HepG2 (cell line): Measurements from ENCODE around the gene ABCE1. TPM values are rescaled to one million over a fixed set of nuclear protein-coding genes. Genes with fewer than 3 reads are reported as not detected.
A peak's percentile ranks its signal among the peaks of the same experiment; 100 is the strongest.

Experiments
- DPF2 ChIP-seq: sonication (generic); formaldehyde crosslinking; IDR thresholded peaks from 2 replicates; pipeline ENCODE4 v1.4.0; 2020; ENCODE audit warnings: mild to moderate bottlenecking, low read depth, missing genetic modification reagents, borderline replicate concordance
- ELF1 ChIP-seq: sonication (generic); formaldehyde crosslinking; IDR thresholded peaks from 2 replicates; pipeline ENCODE4 v1.4.0; 2020; ENCODE audit warnings: missing genetic modification reagents
- FOXP4 ChIP-seq: sonication (generic); formaldehyde crosslinking; IDR thresholded peaks from 2 replicates; pipeline ENCODE4 v1.4.0; 2020; ENCODE audit warnings: missing genetic modification reagents
- GLI4 ChIP-seq: sonication (generic); formaldehyde crosslinking; IDR thresholded peaks from 2 replicates; pipeline ENCODE4 v1.5.1; 2020; ENCODE audit warnings: missing genetic modification reagents, mild to moderate bottlenecking, moderate library complexity, borderline replicate concordance
- GMEB1 ChIP-seq: sonication (generic); formaldehyde crosslinking; IDR thresholded peaks from 2 replicates; pipeline ENCODE4 v1.5.1; 2020; ENCODE audit warnings: missing genetic modification reagents, mild to moderate bottlenecking, borderline replicate concordance
- IKZF1 ChIP-seq: fragments of 450-650 bp; IDR thresholded peaks from 2 replicates; pipeline ENCODE4 v1.7.1; 2016
- MZF1 ChIP-seq: sonication (generic); formaldehyde crosslinking; IDR thresholded peaks from 2 replicates; pipeline ENCODE4 v1.8.1; 2023; ENCODE audit warnings: mild to moderate bottlenecking, missing genetic modification reagents, borderline replicate concordance
- SIN3B ChIP-seq: fragments of 150-350 bp; IDR thresholded peaks from 2 replicates; pipeline ENCODE4 v1.6.1; 2014; ENCODE audit warnings: low read length
- ZC3H4 ChIP-seq: sonication (generic); formaldehyde crosslinking; IDR thresholded peaks from 2 replicates; pipeline ENCODE4 v1.4.0; 2020; ENCODE audit warnings: missing genetic modification reagents, borderline replicate concordance
- ZFP37 ChIP-seq: sonication (generic); formaldehyde crosslinking; IDR thresholded peaks from 2 replicates; pipeline ENCODE4 v1.4.0; 2020; ENCODE audit warnings: missing genetic modification reagents, borderline replicate concordance
- ZFP90 ChIP-seq: sonication (generic); formaldehyde crosslinking; IDR thresholded peaks from 2 replicates; pipeline ENCODE4 v1.8.0; 2022; ENCODE audit warnings: missing genetic modification reagents, mild to moderate bottlenecking, inconsistent platforms, borderline replicate concordance
- ZMYM3 ChIP-seq: sonication (generic); formaldehyde crosslinking; IDR thresholded peaks from 2 replicates; pipeline ENCODE4 v1.5.1; 2020; ENCODE audit warnings: mild to moderate bottlenecking, missing genetic modification reagents
- ZNF142 ChIP-seq: sonication (generic); formaldehyde crosslinking; IDR thresholded peaks from 2 replicates; pipeline ENCODE4 v1.4.0; 2020; ENCODE audit warnings: missing genetic modification reagents
- ZNF501 ChIP-seq: sonication (generic); formaldehyde crosslinking; IDR thresholded peaks from 2 replicates; pipeline ENCODE4 v1.5.1; 2020; ENCODE audit warnings: mild to moderate bottlenecking, moderate library complexity, missing genetic modification reagents
- ZNF567 ChIP-seq: sonication (generic); formaldehyde crosslinking; IDR thresholded peaks from 2 replicates; pipeline ENCODE4 v1.8.1; 2023; ENCODE audit warnings: mild to moderate bottlenecking, missing genetic modification reagents, borderline replicate concordance
- ZNF709 ChIP-seq: sonication (generic); formaldehyde crosslinking; IDR thresholded peaks from 2 replicates; pipeline ENCODE4 v1.5.0; 2020; ENCODE audit warnings: mild to moderate bottlenecking, missing genetic modification reagents
- ZNF788 ChIP-seq: sonication (generic); formaldehyde crosslinking; IDR thresholded peaks from 2 replicates; pipeline ENCODE4 v1.5.0; 2020; ENCODE audit warnings: mild to moderate bottlenecking, missing genetic modification reagents, borderline replicate concordance
- polyA plus RNA-seq, 8 experiments: library from polyadenylated mRNA; depleted of rRNA in 3 of 8; stranded (reverse) in 7 of 8; unstranded in 1 of 8; fragments of >200 nt; fragmentation: Illumina TruSeq in 4 of 8; extraction: Trizol in 4 of 8; gene quantifications; 2 replicates each; pipeline versions ENCODE4 v1.2.1 to v1.2.3, GENCODE V29; 2011 to 2016; ENCODE audit warnings: low read depth in 4 of 8, missing spikeins in 1 of 8, mixed read lengths in 1 of 8; ENCODE audit not compliant: insufficient read depth in 1 of 8
- total RNA-seq, 5 experiments: library from RNA; depleted of rRNA; stranded (reverse); fragments of >200 nt; fragmentation: Illumina TruSeq; extraction: Trizol; gene quantifications; 2 replicates each; pipeline ENCODE4 v1.2.3, GENCODE V29; 2016; ENCODE audit warnings: low read depth in 1 of 5

The ABCE1 gene
- total and polyA plus RNA-seq, 2 of the 13 experiments (the other 11 are each of a cell fraction or from before 2014, with no cell fraction given) = 50.8 to 139 TPM

- peak; percentile 24; the same call in 1 of the 2 replicates for TF ChIP-seq ZNF142 (CRISPR knock-in tag)
- TF ChIP-seq SIN3B = peak; percentile 84; the same call in 1 of the 2 replicates
- TF ChIP-seq ZFP37 (CRISPR knock-in tag) = 0 out of 2 replicates have a peak, but pooled peaks have one; percentile 62
- peak; percentile 26; the same call in 1 of the 2 replicates for TF ChIP-seq FOXP4 (CRISPR knock-in tag)
- no peak for TF ChIP-seq ZC3H4
- peak; percentile 92 for TF ChIP-seq ZNF501 (CRISPR knock-in tag)
- TF ChIP-seq ZFP90 = no peak; the same call in 1 of the 2 replicates
- no peak for TF ChIP-seq DPF2 (CRISPR knock-in tag)
- 0 out of 2 replicates have a peak, but pooled peaks have one; percentile 76 for TF ChIP-seq MZF1 (CRISPR knock-in tag)
- peak; percentile 83; the same call in 1 of the 2 replicates for TF ChIP-seq ZNF788 (CRISPR knock-in tag)
- TF ChIP-seq ZNF709 (CRISPR knock-in tag) = 0 out of 2 replicates have a peak, but pooled peaks have one; percentile 63
- TF ChIP-seq ZNF567 (CRISPR knock-in tag) = peak; percentile 97
- TF ChIP-seq GMEB1 (CRISPR knock-in tag) = peak; percentile 98
- no peak for TF ChIP-seq IKZF1
- TF ChIP-seq ZMYM3 = no peak
- TF ChIP-seq ELF1 = peak; percentile 86
- peak; percentile 93; the same call in 1 of the 2 replicates for TF ChIP-seq GLI4
Observed at GRCh38 chr4:145097821-145098674, at the start of gene ABCE1, which contains the start of gene ANAPC10 (continued).
